Peyer's patch (tissue), 4 donors: ENCODE data around the gene NAA25. TPM values are rescaled to one million over a fixed set of nuclear protein-coding genes. Genes with fewer than 3 reads are reported as not detected.
A peak's percentile ranks its signal among the peaks of the same experiment; 100 is the strongest.
"Not testable (repeated sequence)": the region's sequence is repeated elsewhere in the genome, so short reads cannot be mapped to it uniquely, and the experiment has no call there.

ENCODE experiments used
- DNase-seq, 3 donors: peaks; one replicate each; pipeline ENCODE4 v3.0.0-alpha.2; 2017 to 2019
- H3K27ac ChIP-seq, 4 donors: fragments of 200-600 bp; sonication (generic); one replicate each; pipeline ENCODE4 v1.5.1; 2016 to 2019
- H3K27me3 ChIP-seq, 2 donors: fragments of 200-600 bp; sonication (generic); one replicate each; pipeline ENCODE4 v1.5.1; 2019
- H3K36me3 ChIP-seq, 3 donors: fragments of 200-600 bp; sonication (generic); one replicate each; pipeline ENCODE4 v1.5.1; 2016 to 2019
- H3K4me1 ChIP-seq, 4 donors: fragments of 200-600 bp; sonication (generic); one replicate each; pipeline ENCODE4 v1.5.1; 2016 to 2019
- H3K4me3 ChIP-seq, 4 donors: fragments of 200-600 bp; sonication (generic); 1 replicate in 3 of 4; 2 replicates in 1 of 4; pipeline ENCODE4 v1.5.1; 2016 to 2019; ENCODE audit warnings: mild to moderate bottlenecking in 1 of 4
- H3K9me3 ChIP-seq, 4 donors: fragments of 200-600 bp; sonication (generic); one replicate each; pipeline ENCODE4 v1.5.1; 2016 to 2019; ENCODE audit warnings: mild to moderate bottlenecking in 1 of 4
- POLR2A ChIP-seq, 2 donors: fragments of 450-650 bp; IDR thresholded peaks; one replicate each; pipeline ENCODE4 v1.5.1; 2017; ENCODE audit warnings: antibody characterized with exemption in 2 of 2, mild to moderate bottlenecking in 2 of 2, moderate library complexity in 2 of 2
- total RNA-seq, 4 donors: library from RNA; depleted of rRNA; stranded (reverse); fragments of >200 nt; gene quantifications; one replicate each; pipeline ENCODE4 v1.1.0, GENCODE V29; 2016
- TF ChIP-seq, protein P1 (sequence below), 6 experiments: fragments of 450-650 bp in 4 of 6; fragments of 200-600 bp in 2 of 6; sonication (generic) in 1 of 6; IDR thresholded peaks; one replicate each; pipeline ENCODE4 v1.5.1; 2017 to 2019; ENCODE audit warnings: antibody characterized with exemption in 6 of 6, mild to moderate bottlenecking in 3 of 6, moderate library complexity in 1 of 6

NAA25 gene
- total RNA-seq, 4 donors from 2014 or later = 18.9 to 25.6 (median 22.2) TPM

DNA sequence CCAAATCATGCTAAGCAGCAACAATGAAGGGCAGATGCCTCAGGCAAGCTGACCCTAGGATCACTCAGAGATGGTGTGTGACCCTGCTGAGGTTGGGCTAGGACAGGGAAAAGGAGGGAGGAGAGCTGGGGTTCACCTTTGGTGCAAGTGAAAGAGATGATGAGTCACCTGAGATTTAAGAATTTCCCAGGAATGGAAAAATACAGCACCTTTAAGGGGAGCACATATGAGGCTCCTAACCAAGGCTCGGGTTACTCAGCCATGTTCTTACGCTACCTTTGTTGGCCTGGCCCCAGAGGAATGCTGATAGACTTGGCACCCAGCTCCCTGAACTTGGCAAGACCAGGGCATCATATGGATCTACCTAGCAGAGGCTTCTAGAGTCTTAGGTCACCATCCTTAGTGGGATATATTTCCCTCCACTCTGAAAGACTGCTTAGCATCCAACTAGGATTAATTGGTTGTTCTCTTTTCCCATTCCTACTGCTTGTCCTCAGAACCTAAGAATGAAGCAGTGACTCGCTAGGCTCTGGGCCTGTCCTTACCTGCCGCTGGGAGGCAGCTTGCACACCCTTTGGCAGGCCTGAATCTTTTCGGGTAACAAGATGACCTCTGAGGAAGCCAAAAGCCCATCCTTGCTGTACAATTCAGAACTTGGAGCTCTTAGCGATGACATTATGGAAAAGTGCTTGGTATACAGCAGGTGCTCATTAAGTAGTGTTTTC, 4.0 kb upstream of the NAA25 start:
- peaks cover 0 to 28% (median 2%) of the 10 kb centered on the region in 4 donors for H3K4me1 ChIP-seq
- DNase-seq = peak in 1 of 3 donors; percentile 34
- H3K27ac ChIP-seq = no peak overlapping the region
- H3K9me3 ChIP-seq = no peaks in the 10 kb centered on the region
- H3K4me3 ChIP-seq = no peak overlapping the region
- H3K36me3 ChIP-seq = no peaks in the 10 kb centered on the region
- H3K27me3 ChIP-seq = no peaks in the 10 kb centered on the region
- TF ChIP-seq, protein P1, sequence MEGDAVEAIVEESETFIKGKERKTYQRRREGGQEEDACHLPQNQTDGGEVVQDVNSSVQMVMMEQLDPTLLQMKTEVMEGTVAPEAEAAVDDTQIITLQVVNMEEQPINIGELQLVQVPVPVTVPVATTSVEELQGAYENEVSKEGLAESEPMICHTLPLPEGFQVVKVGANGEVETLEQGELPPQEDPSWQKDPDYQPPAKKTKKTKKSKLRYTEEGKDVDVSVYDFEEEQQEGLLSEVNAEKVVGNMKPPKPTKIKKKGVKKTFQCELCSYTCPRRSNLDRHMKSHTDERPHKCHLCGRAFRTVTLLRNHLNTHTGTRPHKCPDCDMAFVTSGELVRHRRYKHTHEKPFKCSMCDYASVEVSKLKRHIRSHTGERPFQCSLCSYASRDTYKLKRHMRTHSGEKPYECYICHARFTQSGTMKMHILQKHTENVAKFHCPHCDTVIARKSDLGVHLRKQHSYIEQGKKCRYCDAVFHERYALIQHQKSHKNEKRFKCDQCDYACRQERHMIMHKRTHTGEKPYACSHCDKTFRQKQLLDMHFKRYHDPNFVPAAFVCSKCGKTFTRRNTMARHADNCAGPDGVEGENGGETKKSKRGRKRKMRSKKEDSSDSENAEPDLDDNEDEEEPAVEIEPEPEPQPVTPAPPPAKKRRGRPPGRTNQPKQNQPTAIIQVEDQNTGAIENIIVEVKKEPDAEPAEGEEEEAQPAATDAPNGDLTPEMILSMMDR (IDR thresholded peaks at IDR 0.05) = no peak
- no peak for TF ChIP-seq POLR2A (IDR thresholded peaks at IDR 0.05)

DNA sequence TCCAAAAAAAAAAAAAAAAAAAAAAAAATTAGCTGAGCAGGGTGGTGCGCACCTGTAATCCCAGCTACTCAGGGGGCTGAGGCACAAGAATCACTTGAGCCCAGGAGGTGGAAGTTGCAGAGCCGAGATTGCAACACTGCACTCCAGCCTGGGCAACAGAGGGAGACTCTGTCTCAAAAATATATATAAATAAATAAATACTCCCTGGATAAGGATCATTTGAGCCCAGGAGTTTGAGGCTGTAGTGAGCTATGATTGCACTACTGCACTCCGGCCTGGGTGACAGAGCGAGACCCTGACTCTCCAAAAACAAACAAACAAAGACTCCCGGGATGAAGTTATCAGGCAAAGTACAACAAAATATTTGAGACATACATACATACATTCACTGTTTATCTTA, 3.3 kb upstream of the NAA25 start:
- no peak for TF ChIP-seq POLR2A (IDR thresholded peaks at IDR 0.05)
- TF ChIP-seq, protein P1 (IDR thresholded peaks at IDR 0.05) = no peak
- Histone ChIP-seq H3K27ac (no peak overlapping the region), H3K36me3 (no peaks in the 10 kb centered on the region), H3K4me1 (peaks cover 0 to 28% (median 2%) of the 10 kb centered on the region in 4 donors), H3K27me3 (no peaks in the 10 kb centered on the region), H3K4me3 (no peak overlapping the region), H3K9me3 (no peaks in the 10 kb centered on the region)
- peak in 1 of 3 donors; percentile 42 for DNase-seq

DNA sequence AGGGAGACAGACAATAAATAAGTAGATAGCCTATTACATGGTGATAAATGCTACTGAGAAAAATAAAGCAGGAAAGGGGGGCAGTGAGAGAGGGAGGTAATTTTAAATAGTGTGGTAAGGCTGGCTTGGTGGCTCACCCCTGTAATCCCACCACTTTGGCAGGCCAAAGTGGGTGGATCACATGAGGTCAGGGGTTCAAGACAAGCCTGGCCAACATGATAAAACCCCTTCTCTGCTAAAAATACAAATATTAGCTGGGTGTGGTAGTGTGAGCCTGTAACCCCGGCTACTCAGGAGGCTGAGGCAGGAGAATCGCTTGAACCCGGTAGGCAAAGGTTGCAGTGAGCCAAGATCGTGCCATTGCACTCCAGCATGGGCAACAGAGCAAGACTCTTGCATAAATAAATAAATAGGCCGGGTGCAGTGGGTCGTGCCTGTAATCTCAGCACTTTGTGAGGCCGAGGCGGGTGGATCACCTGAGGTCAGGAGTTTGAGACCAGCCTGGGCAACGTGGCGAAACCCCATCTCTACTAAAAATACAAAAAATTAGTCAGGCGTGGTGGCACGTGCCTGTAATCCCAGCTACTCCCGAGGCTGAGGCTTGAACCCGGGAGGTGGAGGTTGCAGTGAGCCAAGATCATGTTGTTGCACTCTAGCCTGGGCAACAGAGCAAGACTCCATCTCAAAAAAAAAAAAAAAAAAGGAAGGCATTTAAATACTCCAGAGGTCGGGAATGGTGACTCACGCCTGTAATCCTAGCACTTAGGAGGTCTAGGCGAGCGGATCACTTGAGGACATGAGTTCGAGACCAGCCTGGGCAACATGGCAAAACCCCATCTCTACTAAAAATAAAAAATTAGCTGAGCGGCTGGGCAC, 2.4 kb upstream of the NAA25 start:
- peak in 1 of 3 donors; percentile 39 for DNase-seq

DNA sequence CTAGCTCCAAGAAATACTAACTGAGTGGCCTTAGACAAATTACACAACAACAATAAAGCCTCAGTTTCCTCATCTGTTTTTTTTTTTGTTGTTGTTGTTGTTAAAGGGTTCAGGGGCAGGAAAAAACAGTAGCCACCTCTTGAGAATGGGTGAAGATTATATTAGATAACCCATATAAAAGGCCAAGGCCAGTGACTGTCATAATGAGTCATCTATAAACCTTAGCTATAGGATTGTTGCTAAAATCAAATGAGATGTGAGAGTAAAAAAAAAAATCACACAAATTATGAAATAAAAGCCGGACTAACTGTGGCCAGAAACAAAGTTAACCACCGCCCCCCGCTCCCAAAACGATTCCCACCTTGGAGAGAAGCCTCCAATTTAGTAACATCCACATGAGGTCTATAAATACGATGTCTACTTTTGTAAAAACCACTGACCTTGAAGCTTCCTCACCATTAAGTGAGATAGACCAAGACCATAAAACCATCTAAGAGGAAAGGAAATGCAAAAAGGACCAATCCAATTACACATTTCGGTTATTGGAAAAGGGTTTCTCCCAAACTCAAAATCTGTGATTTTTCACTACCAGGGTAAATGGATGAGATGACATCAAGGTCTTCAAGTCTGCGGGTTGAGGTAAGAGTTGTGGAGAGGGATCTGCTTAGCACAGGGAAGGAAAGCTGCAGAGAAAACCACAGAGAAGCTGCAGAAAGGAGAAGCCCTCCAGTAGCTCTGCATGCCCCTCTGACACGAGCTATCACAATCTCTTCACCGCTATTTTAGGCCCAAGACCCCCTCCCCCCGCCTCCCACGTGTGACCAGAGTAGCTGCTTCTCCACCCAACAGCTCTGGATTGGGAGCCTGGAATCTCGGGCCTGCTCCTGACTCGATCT, 1.0 kb downstream of the NAA25 start:
- peak in 2 of 3 donors; percentile 48 to 52 for DNase-seq
- Histone ChIP-seq H3K27me3 (no peaks in the 10 kb centered on the region), H3K27ac (peak overlapping the region; percentile 86 to 98 (median 94)), H3K4me3 (peak overlapping the region; percentile 57 to 94 (median 90)), H3K9me3 (no peaks in the 10 kb centered on the region), H3K36me3 (no peaks in the 10 kb centered on the region), H3K4me1 (peaks cover 0 to 26% (median 2%) of the 10 kb centered on the region in 4 donors)
- TF ChIP-seq, protein P1 (IDR thresholded peaks at IDR 0.05) = no peak
- no peak for TF ChIP-seq POLR2A (IDR thresholded peaks at IDR 0.05)

More for the DNA sequence above, 2.4 kb upstream of the NAA25 start:
- not testable (repeated sequence) for H3K27me3 ChIP-seq, H3K9me3 ChIP-seq, H3K27ac ChIP-seq, H3K36me3 ChIP-seq, H3K4me3 ChIP-seq
- H3K4me1 ChIP-seq = peaks cover 0 to 27% (median 2%) of the 10 kb centered on the region in 4 donors

DNA sequence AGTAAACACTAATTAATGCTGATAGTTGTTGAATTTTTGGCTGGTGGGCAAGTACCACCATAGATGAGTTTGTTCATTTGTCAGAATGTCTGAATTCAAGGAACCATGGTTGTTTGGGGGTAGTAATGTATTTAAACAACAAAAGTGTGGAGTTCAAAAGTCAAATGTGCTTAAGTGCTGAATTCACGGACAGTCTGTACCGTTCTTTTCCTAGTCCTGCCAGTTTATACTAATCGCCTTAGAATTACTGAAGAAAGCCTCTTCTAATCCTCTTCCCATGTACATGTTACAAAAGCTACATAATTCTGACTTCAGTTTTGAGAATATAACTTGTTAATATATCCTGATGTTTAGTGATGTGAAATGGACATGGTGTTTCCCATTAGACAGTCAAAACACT, 2.7 kb downstream of the NAA25 start:
- H3K36me3 ChIP-seq = peaks cover 0 to 6% (median 0%) of the 10 kb centered on the region in 3 donors
- no peak for TF ChIP-seq POLR2A (IDR thresholded peaks at IDR 0.05)
- TF ChIP-seq, protein P1 (IDR thresholded peaks at IDR 0.05) = no peak
- no peaks in the 10 kb centered on the region for H3K9me3 ChIP-seq
- H3K4me1 ChIP-seq = peaks cover 0 to 26% (median 2%) of the 10 kb centered on the region in 4 donors
- no peak for DNase-seq
- no peaks in the 10 kb centered on the region for H3K27me3 ChIP-seq
- H3K27ac ChIP-seq = no peak overlapping the region
- H3K4me3 ChIP-seq = no peak overlapping the region
